ENCODE results near the gene HIBCH. TPM values are rescaled to one million over a fixed set of nuclear protein-coding genes. Genes with fewer than 3 reads are reported as not detected.
"Not testable (repeated sequence)": the region's sequence is repeated elsewhere in the genome, so short reads cannot be mapped to it uniquely, and the experiment has no call there.

HIBCH gene
- total RNA-seq, 1 donor from 2014 or later, result 23.3 TPM

GRCh38 chr2:190323406-190323805 is 3.8 kb upstream of the HIBCH start:
- Histone ChIP-seq H3K4me3 (no peak overlapping the region), H3K36me3 (no peaks in the 10 kb centered on the region), H3K27ac (no peak overlapping the region), H3K9me3 (no peaks in the 10 kb centered on the region), H3K4me1 (peaks cover 11% of the 10 kb centered on the region), H3K27me3 (no peaks in the 10 kb centered on the region)
- DNase-seq, result no peak
- intact Hi-C loops (cut with DNase I), result no loop called here
- TF ChIP-seq CTCF (IDR thresholded peaks at IDR 0.05), result no peak
- ATAC-seq, result no peak

- intact Hi-C loops (cut with DNase I), result no loop called here
- Histone ChIP-seq H3K27me3 (no peaks in the 10 kb centered on the region), H3K36me3 (no peaks in the 10 kb centered on the region), H3K4me1 (peaks cover 15% of the 10 kb centered on the region), H3K9me3 (no peaks in the 10 kb centered on the region), H3K27ac (peak overlapping the region; percentile 85), H3K4me3 (no peak overlapping the region)
- TF ChIP-seq CTCF (IDR thresholded peaks at IDR 0.05), result no peak
- DNase-seq (no peak), ATAC-seq (no peak)
Measured at GRCh38 chr2:190320696-190321095, 1.1 kb upstream of the HIBCH start.

- DNase-seq (no peak), ATAC-seq (peak; percentile 3)
- Histone ChIP-seq H3K9me3 (no peaks in the 10 kb centered on the region), H3K27me3 (no peaks in the 10 kb centered on the region), H3K4me3 (peak overlapping the region; percentile 74), H3K27ac (peak overlapping the region; percentile 85), H3K4me1 (peaks cover 22% of the 10 kb centered on the region), H3K36me3 (no peaks in the 10 kb centered on the region)
- TF ChIP-seq CTCF (IDR thresholded peaks at IDR 0.05), result no peak
- intact Hi-C loops (cut with DNase I), result no loop called here
Measured at GRCh38 chr2:190318931-190319554, 583 bp downstream of the HIBCH start.

- peak overlapping the region; percentile 74 for H3K4me3 ChIP-seq
- H3K27me3 ChIP-seq, result no peaks in the 10 kb centered on the region
- peaks cover 22% of the 10 kb centered on the region for H3K4me1 ChIP-seq
- no peak for DNase-seq
- no peaks in the 10 kb centered on the region for H3K9me3 ChIP-seq
- TF ChIP-seq CTCF (IDR thresholded peaks at IDR 0.05), result no peak
- H3K27ac ChIP-seq, result peak overlapping the region; percentile 85
- H3K36me3 ChIP-seq, result no peaks in the 10 kb centered on the region
- intact Hi-C loops (cut with DNase I), result no loop called here
- ATAC-seq, result no peak
Measured at GRCh38 chr2:190318514-190318913, 1.1 kb downstream of the HIBCH start.

- TF ChIP-seq CTCF (IDR thresholded peaks at IDR 0.05), result no peak
Measured at GRCh38 chr2:190315273-190315672, 4.4 kb downstream of the HIBCH start.

GRCh38 chr2:190313880-190314279 is 5.7 kb downstream of the HIBCH start:
- no peaks in the 10 kb centered on the region for H3K27me3 ChIP-seq
- no peak for TF ChIP-seq CTCF (IDR thresholded peaks at IDR 0.05)
- ATAC-seq, result no peak
- H3K36me3 ChIP-seq, result peaks cover 11% of the 10 kb centered on the region
- intact Hi-C loops (cut with DNase I), result no loop called here
- no peaks in the 10 kb centered on the region for H3K9me3 ChIP-seq
- H3K27ac ChIP-seq, result no peak overlapping the region
- H3K4me1 ChIP-seq, result peaks cover 16% of the 10 kb centered on the region
- H3K4me3 ChIP-seq, result no peak overlapping the region
- no peak for DNase-seq

More at GRCh38 chr2:190315273-190315672, 4.4 kb downstream of the HIBCH start:
- Histone ChIP-seq H3K9me3 (no peaks in the 10 kb centered on the region), H3K4me3 (no peak overlapping the region), H3K36me3 (peaks cover 4% of the 10 kb centered on the region), H3K27ac (no peak overlapping the region), H3K4me1 (peaks cover 19% of the 10 kb centered on the region), H3K27me3 (no peaks in the 10 kb centered on the region)
- DNase-seq, result no peak
- intact Hi-C loops (cut with DNase I), result no loop called here
- ATAC-seq, result no peak

- H3K27me3 ChIP-seq, result not testable (repeated sequence)
Measured at GRCh38 chr2:190312635-190313025, 7.0 kb downstream of the HIBCH start.

More at GRCh38 chr2:190312635-190313025, 7.0 kb downstream of the HIBCH start:
- DNase-seq; ATAC-seq; intact Hi-C loops (cut with DNase I); H3K4me1 ChIP-seq; H3K9me3 ChIP-seq; H3K4me3 ChIP-seq; H3K27ac ChIP-seq: not testable (repeated sequence)
- H3K36me3 ChIP-seq, result peaks cover 11% of the 10 kb centered on the region

All from upper lobe of right lung (tissue), 1 donor.